NK-92 treated with Interleukin-12 subunit alpha and Interleukin-12 subunit beta, amount 100 ng/mL, for 24 hours (cell line): ENCODE measurements around the gene MCC.

ENCODE experiments used
- DNase-seq: peaks from one replicate; lab custom pipeline; 2025; lab: John Stamatoyannopoulos, UW

Gene MCC

DNA sequence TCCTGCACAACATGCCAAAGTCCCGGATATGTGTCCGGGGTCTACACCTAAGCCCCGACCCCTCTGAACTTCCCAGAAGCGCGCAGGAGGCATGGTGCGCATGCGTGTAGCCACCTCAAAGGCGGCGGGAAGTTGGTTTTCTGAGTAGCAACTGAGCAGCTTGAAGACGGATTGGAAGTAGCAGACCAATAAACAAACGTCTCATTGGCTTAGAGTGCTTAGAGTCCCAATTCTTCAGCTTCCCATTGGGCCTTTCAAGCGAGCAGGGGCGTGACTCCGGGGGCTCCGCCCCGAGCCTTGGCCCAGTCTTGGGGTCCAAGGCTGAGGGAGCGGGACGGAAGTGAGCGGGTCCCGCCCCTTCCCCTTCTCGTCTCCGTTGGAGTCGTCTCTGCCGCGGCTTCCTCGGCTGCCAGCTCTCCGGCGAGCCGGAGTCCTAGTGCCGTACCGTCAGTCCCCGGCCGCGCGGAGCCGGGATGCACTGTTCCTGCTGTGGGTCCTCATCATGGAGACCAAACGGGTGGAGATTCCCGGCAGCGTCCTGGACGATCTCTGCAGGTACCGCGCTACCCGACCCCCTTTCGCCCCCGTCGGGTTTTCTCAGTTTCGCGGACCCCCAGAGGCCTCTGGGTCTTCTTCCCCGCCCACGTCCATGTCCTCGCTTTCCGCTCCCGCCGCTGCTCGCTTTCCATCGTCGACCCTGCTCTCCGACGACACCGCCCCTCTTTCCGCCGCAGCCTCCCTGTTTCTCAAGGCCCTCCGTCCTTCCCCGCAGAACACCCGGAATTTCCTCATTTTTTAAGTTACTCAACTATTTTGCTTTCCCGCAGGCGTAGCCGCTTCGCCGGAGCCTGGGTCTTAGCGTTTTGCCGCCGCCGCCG lies 511.6 kb downstream of the MCC start, which contains the start of gene DCP2:
TSS of gene DCP2 (plus strand) at position 367 of the 878 bp plus-strand sequence. CDS start at position 503, 136 bp downstream.
- peak; percentile 93 for DNase-seq

DNA sequence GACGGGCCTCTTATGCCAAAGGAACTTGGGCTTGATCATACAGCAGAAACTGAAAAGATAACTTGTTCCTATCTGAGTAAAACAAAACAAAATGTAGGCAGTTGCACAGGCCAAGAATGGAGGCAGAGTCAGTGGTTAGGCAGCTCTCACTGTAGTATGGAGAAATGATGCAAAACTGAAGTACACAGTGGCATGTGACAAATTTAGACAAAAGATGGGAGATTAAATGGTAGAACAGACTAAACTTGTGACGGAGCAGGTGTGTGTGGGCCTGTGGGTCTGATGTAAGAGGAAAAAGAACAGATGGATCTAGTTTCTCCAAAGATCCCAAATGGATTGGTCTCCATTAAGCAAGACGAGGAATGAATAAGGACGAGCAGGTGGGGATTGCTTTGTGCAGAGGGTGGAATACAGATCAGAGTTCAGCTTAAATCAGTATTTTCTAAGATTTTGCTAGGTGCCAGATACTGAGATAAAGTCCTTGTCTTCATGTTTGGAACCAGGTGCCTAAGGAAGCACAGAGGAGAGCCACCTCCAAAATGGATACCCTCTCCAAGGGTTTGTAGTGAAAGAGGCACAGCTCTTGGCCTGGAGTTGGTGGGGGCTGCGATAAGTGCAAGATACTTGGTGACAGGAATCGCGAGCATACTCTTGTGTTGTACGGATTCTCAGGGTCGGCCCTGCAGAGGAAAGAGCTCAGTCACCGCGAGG lies 512.4 kb downstream of the MCC start:
- no peak for DNase-seq

GRCh38 chr5:112974901-112975300 lies 513.4 kb downstream of the MCC start:
- DNase-seq = no peak

DNA sequence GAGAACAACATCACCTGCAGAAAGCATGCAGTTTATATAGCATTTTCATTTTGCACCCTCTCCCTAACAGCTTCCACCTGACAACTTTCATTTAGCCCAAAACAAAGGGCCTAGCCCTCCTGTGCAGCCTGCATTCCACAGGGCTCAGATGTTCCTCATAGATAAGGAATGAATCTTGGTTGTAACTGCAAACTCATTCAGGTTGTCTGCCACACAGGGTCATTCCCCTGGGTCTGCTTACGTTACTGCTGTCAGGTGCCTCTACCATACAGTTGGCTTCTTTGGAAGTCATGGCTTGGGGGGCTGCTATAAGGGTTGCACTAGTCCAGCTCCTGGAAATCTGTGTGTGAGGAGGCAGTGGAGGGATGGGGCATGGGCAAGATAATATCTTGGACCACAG lies 514.3 kb downstream of the MCC start:
- no peak for DNase-seq

GRCh38 chr5:112973036-112973435 lies 515.2 kb downstream of the MCC start:
- DNase-seq = no peak
